ENCODE data around the gene CXCL3. TPM values are rescaled to one million over a fixed set of nuclear protein-coding genes. Genes with fewer than 3 reads are reported as not detected.

The CXCL3 gene
- total RNA-seq, 1 experiment from 2014 or later: 1.9 TPM

GRCh38 chr4:74038425-74039314 is at the start of gene CXCL3 (continued):
- TF ChIP-seq FOSL1 (IDR thresholded peaks at IDR 0.05; ENCODE audit: low read depth): no peak
- no peak; the same call in 1 of the 2 replicates for TF ChIP-seq SP1 (IDR thresholded peaks at IDR 0.05; ENCODE audit: low read depth)
- no peak for TF ChIP-seq POLR2A (IDR thresholded peaks at IDR 0.05; ENCODE audit: borderline replicate concordance, extremely low read depth, insufficient read depth, insufficient read length)
- no peak for TF ChIP-seq ATF3 (IDR thresholded peaks at IDR 0.05)
- TF ChIP-seq CEBPB (IDR thresholded peaks at IDR 0.05; ENCODE audit: low read depth): no peak
- no peak for TF ChIP-seq EZH2 (IDR thresholded peaks at IDR 0.05)

- H3K9ac ChIP-seq (ENCODE audit: low read length): no peak overlapping the region
- no peaks in the 10 kb centered on the region for H3K9me3 ChIP-seq (ENCODE audit: control insufficient read depth in 1 of 2, insufficient read depth in 1 of 2, low read depth in 1 of 2, low read length in 2 of 2)
- H3K27ac ChIP-seq (ENCODE audit: low read depth, low read length): no peak overlapping the region
- no peak overlapping the region for H3K4me2 ChIP-seq (ENCODE audit: low read length)
- H3K9me2 ChIP-seq (ENCODE audit: insufficient read depth): no peaks in the 10 kb centered on the region
- no peak overlapping the region for H3K4me3 ChIP-seq (replicated peaks in 1 of 2; ENCODE audit: low read depth in 1 of 2, low read length in 2 of 2)
- H3K36me3 ChIP-seq (ENCODE audit: control insufficient read depth in 1 of 2, insufficient read depth in 2 of 2, low read length in 2 of 2): no peaks in the 10 kb centered on the region
- no peaks in the 10 kb centered on the region for H3K79me2 ChIP-seq (ENCODE audit: insufficient read depth, low read length)
- ChIA-PET POLR2A (no interaction called here), CTCF (no interaction called here), RAD21 (ENCODE audit: low non-redundant PET in 1 of 2, low total read pairs in 2 of 2, uncharacterized antibody in 2 of 2, unreplicated experiment in 2 of 2) (no interaction called here)
- H3K4me1 ChIP-seq (ENCODE audit: control insufficient read depth in 1 of 2, insufficient read depth in 2 of 2, low read length in 2 of 2): no peaks in the 10 kb centered on the region
- H3K27me3 ChIP-seq (ENCODE audit: insufficient read depth, low read length): no peaks in the 10 kb centered on the region
- no peaks in the 10 kb centered on the region for H4K20me1 ChIP-seq (ENCODE audit: insufficient read depth)
- DNase-seq (ENCODE audit: low read depth, low spot score) (no peak), ATAC-seq (no peak)
- BruUV-seq (replicated peaks): no TSS peak
- intact Hi-C loops (cut with micrococcal nuclease): no loop called here
- no peak overlapping the region for H2AFZ ChIP-seq (ENCODE audit: low read depth, low read length, poor library complexity, severe bottlenecking)
- TF ChIP-seq ELF1 (IDR thresholded peaks at IDR 0.05; ENCODE audit: borderline replicate concordance, low read depth) (no peak), SP1 (IDR thresholded peaks at IDR 0.05; ENCODE audit: low read depth) (no peak), POLR2AphosphoS5 (IDR thresholded peaks at IDR 0.05; ENCODE audit: low read depth, low read length) (no peak), CBX3 (IDR thresholded peaks at IDR 0.05; ENCODE audit: low read depth) (no peak), TCF7L2 (IDR thresholded peaks at IDR 0.05; ENCODE audit: borderline replicate concordance, extremely low read depth, insufficient read depth, insufficient read length) (no peak), SRF (IDR thresholded peaks at IDR 0.05; ENCODE audit: low read depth) (no peak), SIN3A (IDR thresholded peaks at IDR 0.05; ENCODE audit: low read depth) (no peak), MAX (IDR thresholded peaks at IDR 0.05) (no peak), RAD21 (IDR thresholded peaks at IDR 0.05; ENCODE audit: low read depth) (no peak), FOSL1 (IDR thresholded peaks at IDR 0.05; ENCODE audit: low read depth) (no peak), EZH2phosphoT487 (IDR thresholded peaks at IDR 0.05; ENCODE audit: borderline replicate concordance) (no peak), ATF3 (IDR thresholded peaks at IDR 0.05) (no peak), YY1 (IDR thresholded peaks at IDR 0.05; ENCODE audit: extremely low read depth, insufficient replicate concordance, low read depth, low read length) (no peak), ZBTB33 (IDR thresholded peaks at IDR 0.05; ENCODE audit: extremely low read depth, insufficient replicate concordance, low read length) (no peak), POLR2A (IDR thresholded peaks at IDR 0.05; ENCODE audit: borderline replicate concordance, extremely low read depth, insufficient read depth, insufficient read length) (no peak), REST (IDR thresholded peaks at IDR 0.05; ENCODE audit: low read depth) (no peak), CEBPB (IDR thresholded peaks at IDR 0.05; ENCODE audit: low read depth) (no peak), EGR1 (IDR thresholded peaks at IDR 0.05; ENCODE audit: low read depth) (no peak)
Measured at GRCh38 chr4:74087481-74087880, 49.0 kb upstream of the CXCL3 start.

Data from HCT116 (cell line).